ENCODE measurements around the gene RPS15.

- no peak for TF ChIP-seq CTCF (IDR thresholded peaks at IDR 0.05)
- TF ChIP-seq ZFX (IDR thresholded peaks at IDR 0.05; ENCODE audit: borderline replicate concordance) = no peak
These were observed 17.6 kb upstream of the RPS15 start for GRCh38 chr19:1420590-1420989.

All from 22Rv1 (cell line).